A673 (cell line): ENCODE measurements around the gene RCHY1.
"Not testable (repeated sequence)": the region's sequence is repeated elsewhere in the genome, so short reads cannot be mapped to it uniquely, and the experiment has no call there.

Source experiments
- CTCF ChIP-seq: fragments of 300-800, 200-600 bp; sonication (generic); conservative IDR thresholded peaks from 2 replicates; pipeline ENCODE4 v1.5.1; 2017; ENCODE audit warnings: low read depth, mild to moderate bottlenecking, antibody characterized with exemption, low read length, moderate library complexity, mixed read lengths
- EZH2 ChIP-seq: fragments of 200-600 bp; sonication (generic); IDR thresholded peaks from 2 replicates; pipeline ENCODE4 v1.6.1; 2017; ENCODE audit warnings: borderline replicate concordance, low read depth, mild to moderate bottlenecking, mixed read lengths, antibody characterized with exemption, low read length; ENCODE audit not compliant: poor library complexity, severe bottlenecking

- not testable (repeated sequence) for TF ChIP-seq CTCF, EZH2
Measured at GRCh38 chr4:75533339-75533887, 19.2 kb upstream of the RCHY1 start.
